GM06990 (cell line): ENCODE measurements around the gene FAM90A1.
A peak's percentile ranks its signal among the peaks of the same experiment; 100 is the strongest.
"Not testable (repeated sequence)": the region's sequence is repeated elsewhere in the genome, so short reads cannot be mapped to it uniquely, and the experiment has no call there.

Experiments used
- DNase-seq: peaks from one replicate; pipeline ENCODE4 v3.0.0-alpha.2; 2011; ENCODE audit not compliant: insufficient read length; ENCODE audit errors: extremely low read depth
- H3K27me3 ChIP-seq: replicated peaks from 2 replicates; pipeline ENCODE4 v1.6.0; 2011; ENCODE audit warnings: low read length; ENCODE audit not compliant: control insufficient read depth, insufficient read depth
- H3K36me3 ChIP-seq: 2 replicates; pipeline ENCODE4 v1.5.1; 2011; ENCODE audit warnings: low read length; ENCODE audit not compliant: control insufficient read depth, insufficient read depth
- H3K4me3 ChIP-seq: replicated peaks from 2 replicates; pipeline ENCODE4 v1.5.1; 2011; ENCODE audit warnings: low read depth, mild to moderate bottlenecking, control low read depth, low read length

The FAM90A1 gene

GRCh38 chr12:8226992-8227731, at the start of gene FAM90A1:
FAM90A1 (minus strand) TSS chr12:8227618; CDS start chr12:8224832, 2,786 bp downstream.
- DNase-seq = peak; percentile 54
- H3K27me3 ChIP-seq, H3K36me3 ChIP-seq: not testable (repeated sequence)
- peak within 1 kb of the TSS; percentile 59 for H3K4me3 ChIP-seq

GRCh38 chr12:8276397-8276796, 49.0 kb upstream of the FAM90A1 start:
- DNase-seq, H3K27me3 ChIP-seq, H3K36me3 ChIP-seq, H3K4me3 ChIP-seq: not testable (repeated sequence)

- DNase-seq, H3K4me3 ChIP-seq, H3K27me3 ChIP-seq, H3K36me3 ChIP-seq: not testable (repeated sequence)
Observed at GRCh38 chr12:8266706-8267105, 39.3 kb upstream of the FAM90A1 start.

- not testable (repeated sequence) for DNase-seq, H3K36me3 ChIP-seq, H3K27me3 ChIP-seq, H3K4me3 ChIP-seq
Observed at GRCh38 chr12:8264236-8264635, 36.8 kb upstream of the FAM90A1 start.

- not testable (repeated sequence) for H3K36me3 ChIP-seq, H3K27me3 ChIP-seq, DNase-seq, H3K4me3 ChIP-seq
Observed at GRCh38 chr12:8261111-8261554, 33.7 kb upstream of the FAM90A1 start.

- not testable (repeated sequence) for H3K36me3 ChIP-seq, DNase-seq, H3K4me3 ChIP-seq, H3K27me3 ChIP-seq
Observed at GRCh38 chr12:8256356-8256755, 28.9 kb upstream of the FAM90A1 start.

- not testable (repeated sequence) for H3K27me3 ChIP-seq, H3K36me3 ChIP-seq, H3K4me3 ChIP-seq, DNase-seq
Observed at GRCh38 chr12:8254705-8255104, 27.3 kb upstream of the FAM90A1 start.

GRCh38 chr12:8252056-8252818, 24.8 kb upstream of the FAM90A1 start:
- H3K4me3 ChIP-seq, H3K36me3 ChIP-seq, DNase-seq, H3K27me3 ChIP-seq: not testable (repeated sequence)

- not testable (repeated sequence) for H3K4me3 ChIP-seq, H3K27me3 ChIP-seq, DNase-seq, H3K36me3 ChIP-seq
Observed at GRCh38 chr12:8251616-8252015, 24.2 kb upstream of the FAM90A1 start.

- not testable (repeated sequence) for H3K4me3 ChIP-seq, H3K36me3 ChIP-seq, H3K27me3 ChIP-seq, DNase-seq
Observed at GRCh38 chr12:8246941-8247535, 19.6 kb upstream of the FAM90A1 start.

GRCh38 chr12:8243682-8244161, 16.3 kb upstream of the FAM90A1 start:
- peak overlapping the region; percentile 69 for H3K4me3 ChIP-seq
- H3K36me3 ChIP-seq, H3K27me3 ChIP-seq, DNase-seq: not testable (repeated sequence)

- not testable (repeated sequence) for H3K36me3 ChIP-seq, H3K27me3 ChIP-seq
- peak; percentile 88 for DNase-seq
- peak overlapping the region; percentile 69 for H3K4me3 ChIP-seq
Observed at GRCh38 chr12:8242880-8243681, 15.7 kb upstream of the FAM90A1 start.

GRCh38 chr12:8242622-8242879, 15.1 kb upstream of the FAM90A1 start:
- peak overlapping the region; percentile 66 for H3K4me3 ChIP-seq
- not testable (repeated sequence) for H3K36me3 ChIP-seq, H3K27me3 ChIP-seq, DNase-seq
